Measurements from ENCODE around the gene NR6A1.

Gene NR6A1

GRCh38 chr9:124507880-124508423 is 263.2 kb downstream of the NR6A1 start:
- no peak for DNase-seq (ENCODE audit: extremely low read depth in 1 of 2, low read depth in 1 of 2)

DNA sequence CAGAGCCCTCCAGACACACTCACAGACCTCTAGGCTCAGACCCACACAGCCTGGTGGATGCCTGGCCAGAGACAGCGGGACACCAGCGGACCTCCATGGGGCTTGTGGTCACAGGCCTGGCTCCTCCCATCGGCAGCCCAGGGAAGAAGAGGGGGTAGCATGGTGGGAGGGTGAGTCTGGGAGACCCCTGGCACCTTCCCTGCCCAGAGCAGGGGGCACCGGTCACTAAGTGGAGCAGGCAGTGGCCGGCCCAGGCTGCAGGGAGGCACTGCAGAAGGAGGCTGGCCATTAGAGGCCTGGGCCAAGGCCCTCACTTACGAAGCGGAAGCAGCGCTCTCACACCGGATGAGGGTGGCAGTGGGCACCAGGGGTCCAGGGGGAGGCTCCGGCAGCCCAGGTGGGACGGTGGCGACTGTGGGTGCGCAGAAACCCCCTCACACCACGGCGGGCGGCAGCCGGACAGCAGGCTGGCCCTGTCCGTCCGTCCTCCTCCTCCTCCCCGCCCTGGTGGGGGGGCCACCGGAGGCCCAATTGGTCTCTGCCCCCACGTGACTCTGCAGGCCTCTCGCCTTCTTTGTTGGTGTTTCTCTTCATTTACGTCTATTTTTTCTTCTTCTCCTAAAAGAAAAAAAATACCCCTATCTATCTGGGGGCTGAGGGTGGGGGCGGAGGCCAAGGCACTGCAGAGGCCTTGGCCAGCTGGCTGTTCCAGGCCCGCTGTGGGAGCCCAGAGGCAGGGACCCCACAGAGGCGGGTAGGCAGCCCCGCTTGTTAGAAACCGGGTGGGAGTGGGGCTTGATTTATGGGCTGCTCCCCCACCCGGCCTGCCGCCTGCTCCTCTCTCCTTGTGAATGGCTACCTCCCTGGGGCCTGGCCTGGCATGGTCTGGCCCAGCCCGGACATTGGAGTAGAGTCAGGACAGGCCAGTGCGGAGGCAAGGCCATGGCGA is 263.9 kb downstream of the NR6A1 start, which contains the start of gene NR5A1:
TSS of gene NR5A1 (minus strand) at position 469 of the 949 bp plus-strand sequence. CDS start 4,004 bp downstream, outside the sequence.
- no peak for DNase-seq (ENCODE audit: extremely low read depth in 1 of 2, low read depth in 1 of 2)

DNA sequence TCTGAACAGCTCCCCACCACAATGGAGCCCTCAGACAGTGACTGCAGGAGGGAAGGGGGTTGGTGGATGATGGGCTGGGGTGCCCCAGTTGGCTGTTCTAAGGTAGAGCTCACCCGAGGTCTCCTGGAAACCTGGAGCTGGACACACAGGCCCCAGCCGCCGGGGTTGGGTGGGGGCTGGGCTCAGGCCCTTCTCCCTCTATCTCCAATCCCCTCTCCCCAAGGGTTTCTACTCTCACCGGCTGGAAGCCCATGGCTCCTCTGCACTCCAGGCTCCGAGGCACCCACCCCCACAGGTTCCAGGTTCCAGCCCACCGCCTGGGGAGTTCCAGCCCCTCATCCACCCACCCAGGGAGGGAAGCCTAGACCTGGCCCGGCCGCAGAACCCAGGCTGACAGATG is 264.7 kb downstream of the NR6A1 start:
- no peak for DNase-seq (ENCODE audit: extremely low read depth in 1 of 2, low read depth in 1 of 2)

GRCh38 chr9:124505901-124506346 is 265.2 kb downstream of the NR6A1 start:
- no peak for DNase-seq (ENCODE audit: extremely low read depth in 1 of 2, low read depth in 1 of 2)

GRCh38 chr9:124505006-124505900 is 265.9 kb downstream of the NR6A1 start:
- no peak for DNase-seq (ENCODE audit: extremely low read depth in 1 of 2, low read depth in 1 of 2)

GRCh38 chr9:124504530-124505005 is 266.5 kb downstream of the NR6A1 start:
- no peak for DNase-seq (ENCODE audit: extremely low read depth in 1 of 2, low read depth in 1 of 2)

- no peak for DNase-seq (ENCODE audit: extremely low read depth in 1 of 2, low read depth in 1 of 2)
These were observed 267.2 kb downstream of the NR6A1 start for GRCh38 chr9:124503713-124504529.

DNA sequence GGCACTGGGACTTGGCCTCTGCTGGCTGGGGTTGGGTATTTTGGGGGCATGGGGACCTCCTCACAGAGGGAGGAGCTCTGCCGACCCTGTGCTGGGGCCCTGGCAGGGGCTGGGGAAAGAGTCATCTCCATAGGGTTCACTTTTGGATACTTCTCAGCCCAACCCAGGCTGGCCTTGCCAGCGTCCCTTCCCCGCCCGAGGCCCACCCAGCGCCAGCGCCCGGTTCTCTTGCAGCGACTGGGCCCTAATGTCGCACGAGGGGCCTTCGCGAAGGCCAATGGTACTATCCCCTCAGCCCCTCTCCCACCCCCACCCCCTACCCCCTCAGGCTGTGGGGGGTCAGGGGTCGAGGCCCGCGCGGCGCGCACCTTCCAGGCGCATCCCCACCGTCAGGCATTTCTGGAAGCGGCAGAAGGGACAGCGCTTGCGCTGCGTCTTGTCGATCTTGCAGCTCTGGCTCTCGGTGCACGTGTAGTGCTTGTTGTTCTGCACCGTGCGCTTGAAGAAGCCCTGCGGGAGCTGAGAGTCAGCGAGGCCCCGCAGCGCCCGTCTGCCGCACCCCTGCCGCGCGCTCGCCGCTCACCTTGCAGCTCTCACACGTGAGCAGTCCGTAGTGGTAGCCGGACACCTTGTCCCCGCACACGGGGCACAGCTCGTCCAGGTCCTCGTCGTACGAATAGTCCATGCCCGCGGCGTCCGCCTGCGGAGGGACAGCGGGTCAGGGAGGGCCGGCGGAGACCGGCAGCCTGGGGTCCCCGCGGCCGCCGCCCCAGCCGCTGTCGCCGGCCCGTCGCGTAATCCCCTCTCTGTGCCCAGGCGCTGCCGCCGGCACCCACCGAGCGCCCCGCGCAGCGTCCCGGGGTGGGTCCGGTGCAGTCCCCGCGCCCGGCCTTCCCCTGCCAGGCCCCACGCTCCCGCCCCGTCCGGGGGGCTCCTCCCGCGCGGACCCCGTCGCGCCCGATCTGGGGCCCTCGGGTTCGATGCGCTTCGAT is 268.1 kb downstream of the NR6A1 start:
- no peak for DNase-seq (ENCODE audit: extremely low read depth in 1 of 2, low read depth in 1 of 2)

GRCh38 chr9:124501771-124502320 is 269.3 kb downstream of the NR6A1 start:
- no peak for DNase-seq (ENCODE audit: extremely low read depth in 1 of 2, low read depth in 1 of 2)

DNA sequence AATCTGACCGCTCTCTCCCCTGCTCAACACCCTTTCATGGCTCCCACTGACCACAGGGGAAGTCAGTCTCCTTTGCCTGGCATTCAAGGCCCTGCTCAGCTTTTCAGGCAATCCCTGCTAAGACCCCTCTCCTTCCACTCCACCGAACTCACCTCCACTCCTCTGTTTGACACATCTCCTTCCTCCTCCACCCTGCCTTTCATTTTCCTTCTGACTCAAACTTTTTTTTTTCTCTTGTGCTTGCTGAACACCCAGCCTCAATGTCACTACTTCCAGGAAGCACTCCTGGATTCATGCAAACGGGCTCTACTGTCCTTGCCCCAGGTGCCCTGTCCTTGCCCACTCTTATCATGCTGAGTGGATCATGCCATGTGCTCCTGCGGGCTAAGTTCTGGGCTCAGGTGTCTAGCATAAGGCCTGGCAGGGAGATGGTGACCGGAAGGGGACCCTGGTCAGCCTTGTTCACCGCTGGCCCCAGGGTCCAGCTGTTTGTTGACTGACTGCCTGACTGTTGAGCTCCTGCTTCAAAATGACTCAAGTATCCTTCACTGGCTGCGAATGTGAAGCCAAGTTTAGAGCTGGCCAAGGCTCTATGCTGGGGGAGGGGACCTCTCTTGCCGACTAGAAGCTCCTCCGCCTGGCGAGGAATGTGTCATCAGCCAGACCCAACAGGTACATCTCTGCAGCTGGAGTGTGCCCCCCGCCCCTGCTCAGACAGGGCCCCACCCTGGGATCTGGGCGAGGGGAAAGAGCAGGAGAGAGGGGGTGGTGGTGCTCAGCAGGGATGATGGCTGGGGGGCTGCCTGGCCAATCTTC is 270.1 kb downstream of the NR6A1 start:
- DNase-seq (ENCODE audit: extremely low read depth in 1 of 2, low read depth in 1 of 2) = no peak

DNA sequence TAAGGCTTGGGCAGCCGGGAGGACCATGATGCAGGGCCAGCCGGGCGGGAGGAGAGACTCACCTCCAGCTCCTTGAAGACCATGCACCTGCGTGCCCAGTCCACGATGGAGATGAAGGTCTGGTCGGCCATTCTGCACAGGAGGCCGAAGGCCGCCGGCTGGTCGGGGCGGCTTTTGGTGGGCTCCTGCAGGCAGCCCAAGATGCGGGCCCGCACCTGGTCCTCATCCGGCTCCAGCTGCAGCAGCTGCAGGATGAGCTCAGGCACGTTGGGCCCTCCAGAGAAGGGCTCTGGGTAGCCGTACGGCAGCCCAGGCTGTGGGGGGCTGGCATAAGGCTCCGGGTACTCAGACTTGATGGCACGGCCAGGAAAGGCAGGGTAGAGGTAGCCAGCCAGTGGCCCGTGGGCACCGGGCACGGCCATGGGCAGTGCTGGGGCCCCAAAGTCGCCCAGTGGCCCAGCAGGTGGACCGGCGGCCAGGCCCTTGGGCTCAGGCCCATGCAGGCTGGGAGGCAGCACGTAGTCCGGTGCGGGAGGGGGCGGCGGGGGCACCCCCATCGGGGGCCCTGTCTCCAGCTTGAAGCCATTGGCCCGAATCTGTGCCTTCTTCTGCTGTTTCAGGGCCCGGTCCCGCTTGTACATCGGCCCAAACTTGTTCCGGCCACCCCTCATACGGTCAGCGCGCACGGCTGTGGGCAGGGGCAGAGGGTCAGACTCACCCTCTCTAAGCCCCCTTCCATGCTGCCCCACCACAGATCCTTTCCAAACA is 270.9 kb downstream of the NR6A1 start:
- DNase-seq (ENCODE audit: extremely low read depth in 1 of 2, low read depth in 1 of 2) = no peak

GRCh38 chr9:124499216-124499615 is 271.9 kb downstream of the NR6A1 start:
- no peak for DNase-seq (ENCODE audit: extremely low read depth in 1 of 2, low read depth in 1 of 2)

GRCh38 chr9:124498499-124499146 is 272.5 kb downstream of the NR6A1 start:
- DNase-seq (ENCODE audit: extremely low read depth in 1 of 2, low read depth in 1 of 2) = no peak

DNA sequence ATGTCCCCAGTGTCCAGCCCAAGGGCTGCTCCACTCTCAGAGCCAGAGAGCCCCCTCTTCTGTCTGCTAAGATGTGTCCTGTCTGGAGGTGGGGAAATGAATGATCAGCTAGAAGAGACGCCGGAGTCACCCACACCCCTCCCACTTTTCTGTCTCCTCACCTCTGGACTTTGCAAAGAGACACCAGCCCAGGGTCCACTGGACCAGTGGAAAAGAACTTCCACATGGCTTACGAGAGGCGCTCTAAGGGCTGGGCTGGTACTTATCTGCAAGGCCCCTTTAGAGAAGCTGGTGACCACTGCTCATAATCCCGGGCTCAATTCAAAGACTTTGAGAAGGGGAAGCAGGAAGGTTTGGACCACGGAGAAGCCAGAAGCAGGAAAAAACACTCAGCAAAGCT is 273.1 kb downstream of the NR6A1 start:
- DNase-seq (ENCODE audit: extremely low read depth in 1 of 2, low read depth in 1 of 2) = no peak

DNA sequence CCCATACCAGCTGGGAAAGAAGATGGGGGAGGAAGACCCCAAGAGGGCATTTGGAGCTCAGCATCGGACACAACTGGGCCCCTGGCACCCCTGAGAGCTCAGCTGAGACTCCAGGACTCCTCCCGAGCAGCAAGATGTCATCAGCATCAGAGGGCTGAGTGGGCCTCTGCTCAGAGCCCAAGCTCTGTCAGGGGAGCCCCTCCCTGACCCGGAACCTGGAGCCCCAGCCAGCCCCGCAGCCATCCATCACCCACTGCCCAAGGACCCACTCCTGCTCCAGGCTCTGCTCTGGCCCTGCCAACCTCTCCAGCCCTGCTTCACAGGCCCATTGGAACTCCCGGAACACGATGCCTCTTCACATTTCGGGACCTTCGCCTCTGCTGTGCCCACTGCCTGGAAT is 273.7 kb downstream of the NR6A1 start:
- no peak for DNase-seq (ENCODE audit: extremely low read depth in 1 of 2, low read depth in 1 of 2)

DNA sequence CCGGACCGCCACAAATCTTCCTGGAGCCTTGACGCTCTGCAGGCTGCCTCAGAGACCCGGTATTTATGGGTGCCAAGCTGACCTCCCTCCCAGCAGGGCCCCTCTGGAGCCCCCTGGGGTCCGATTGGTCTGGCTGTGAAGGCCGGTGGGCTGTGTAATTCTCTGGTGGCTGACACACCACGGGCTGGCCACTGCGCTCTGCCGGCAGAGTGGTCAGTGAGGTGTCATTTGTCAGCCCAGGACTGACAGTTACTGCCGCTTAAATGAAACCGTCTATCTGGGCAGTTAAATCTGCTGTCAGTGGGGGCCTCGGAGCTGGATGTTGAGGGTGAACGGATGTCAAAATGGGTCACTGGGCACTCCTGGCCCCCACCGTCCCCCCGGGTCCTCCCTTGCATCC is 274.6 kb downstream of the NR6A1 start:
- DNase-seq (ENCODE audit: extremely low read depth in 1 of 2, low read depth in 1 of 2) = no peak

GRCh38 chr9:124496075-124496449 is 275.0 kb downstream of the NR6A1 start:
- DNase-seq (ENCODE audit: extremely low read depth in 1 of 2, low read depth in 1 of 2) = no peak

Data from activated CD8-positive, alpha-beta memory T cell treated with anti-CD3 and anti-CD28 coated beads for 1 hour (primary cell).